Transverse colon (tissue), 4 donors: Measurements from ENCODE around the gene ARHGEF38. TPM values are rescaled to one million over a fixed set of nuclear protein-coding genes. Genes with fewer than 3 reads are reported as not detected.

ENCODE experiments used
- DNase-seq: peaks from one replicate; pipeline ENCODE4 v3.0.0-alpha.2; 2019
- H3K27ac ChIP-seq, 4 donors: fragments of 200-600 bp; sonication (generic); 2 replicates each; pipeline ENCODE4 v1.5.1; 2016 to 2018; ENCODE audit warnings: inconsistent platforms in 4 of 4
- H3K27me3 ChIP-seq: fragments of 200-600 bp; sonication (generic); 2 replicates; pipeline ENCODE4 v1.5.1; 2017; ENCODE audit warnings: inconsistent platforms
- H3K36me3 ChIP-seq, 4 donors: fragments of 200-600 bp; sonication (generic); 2 replicates each; pipeline ENCODE4 v1.5.1; 2017 to 2019; ENCODE audit warnings: inconsistent platforms in 4 of 4
- H3K4me1 ChIP-seq, 4 donors: fragments of 200-600 bp; sonication (generic); 2 replicates each; pipeline ENCODE4 v1.5.1; 2017 to 2020; ENCODE audit warnings: inconsistent platforms in 4 of 4
- H3K4me3 ChIP-seq, 4 donors: fragments of 200-600 bp; sonication (generic); 1 replicate in 1 of 4; 2 replicates in 3 of 4; pipeline versions ENCODE4 v1.5.1 to v1.6.1; 2017 to 2019; ENCODE audit warnings: inconsistent platforms in 4 of 4
- H3K9me3 ChIP-seq, 2 donors: fragments of 200-600 bp; sonication (generic); 2 replicates each; pipeline ENCODE4 v1.5.1; 2017 to 2019; ENCODE audit warnings: inconsistent platforms in 2 of 2
- EP300 ChIP-seq: sonication (generic); formaldehyde crosslinking; IDR thresholded peaks from one replicate; pipeline ENCODE4 v1.6.1; 2017; ENCODE audit warnings: antibody characterized with exemption, low read depth
- POLR2A ChIP-seq: fragments of 450-650 bp; IDR thresholded peaks from one replicate; pipeline ENCODE4 v1.6.1; 2016; ENCODE audit warnings: antibody characterized with exemption, mild to moderate bottlenecking, moderate library complexity
- POLR2AphosphoS5 ChIP-seq, 3 donors: sonication (generic); formaldehyde crosslinking; IDR thresholded peaks; one replicate each; pipeline ENCODE4 v1.6.1; 2016; ENCODE audit warnings: antibody characterized with exemption in 3 of 3
- WGBS, 2 donors: methylation state at CpG; one replicate each; pipeline ENCODE4 v1.1.5; 2018; ENCODE audit warnings: low coverage in 1 of 2; 5-methylcytosine and 5-hydroxymethylcytosine counted together
- in situ Hi-C, 4 donors: fragments of 200-750 bp; cut with MboI; loops; one replicate each; pipeline versions ENCODE4 v1.15.0 to v1.15.1; 2017; ENCODE audit warnings: low sequenced_read_pairs in 3 of 4, low pct_ligation_motif_present in 1 of 4, low pct_unique_long_range_greater_than_20kb in 1 of 4
- intact Hi-C: fragments of 100-400 bp; cut with DNase I; formaldehyde crosslinking; loops from one replicate; pipeline ENCODE4 v1.15.1; 2023; ENCODE audit warnings: low total_unique reads
- total RNA-seq, 4 donors: library from RNA; depleted of rRNA; stranded (reverse); fragments of >200 nt; gene quantifications; one replicate each; pipeline ENCODE4 v1.1.0, GENCODE V29; 2016
- TF ChIP-seq, protein P1 (sequence below), 5 experiments: fragments of 200-600 bp in 3 of 5; fragments of 450-650 bp in 2 of 5; sonication (generic) in 3 of 5; IDR thresholded peaks; 1 replicate in 2 of 5; 2 replicates in 3 of 5; pipeline ENCODE4 v1.5.1; 2016 to 2017; ENCODE audit warnings: antibody characterized with exemption in 5 of 5, inconsistent platforms in 3 of 5, mild to moderate bottlenecking in 2 of 5, moderate library complexity in 1 of 5

The ARHGEF38 gene
- total RNA-seq, 4 donors from 2014 or later: 2.6 to 18.1 (median 15.6) TPM

DNA sequence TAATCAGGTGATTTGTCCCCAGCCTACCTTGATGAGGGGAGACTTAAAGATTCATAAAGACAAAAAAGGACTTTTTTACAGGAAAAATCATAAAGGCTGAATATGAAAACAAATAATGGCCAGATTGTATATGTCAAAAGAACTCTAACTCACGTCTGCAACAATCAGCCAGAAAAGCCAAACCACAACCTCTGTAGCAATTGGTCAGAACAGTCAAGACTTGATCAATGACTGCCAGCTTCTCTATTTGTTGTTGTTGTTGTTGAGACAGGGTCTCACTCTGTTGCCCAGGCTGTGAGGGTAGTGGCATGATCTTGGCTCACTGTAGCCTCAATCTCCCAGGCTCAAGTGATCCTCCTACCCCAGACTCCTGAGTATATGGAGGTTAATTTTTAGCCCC, 42.7 kb upstream of the ARHGEF38 start:
- Histone ChIP-seq H3K36me3 (no peaks in the 10 kb centered on the region), H3K4me3 (no peak overlapping the region), H3K4me1 (no peaks in the 10 kb centered on the region), H3K27me3 (no peaks in the 10 kb centered on the region), H3K9me3 (no peaks in the 10 kb centered on the region), H3K27ac (no peak overlapping the region)
- no peak for DNase-seq
- TF ChIP-seq, protein P1, sequence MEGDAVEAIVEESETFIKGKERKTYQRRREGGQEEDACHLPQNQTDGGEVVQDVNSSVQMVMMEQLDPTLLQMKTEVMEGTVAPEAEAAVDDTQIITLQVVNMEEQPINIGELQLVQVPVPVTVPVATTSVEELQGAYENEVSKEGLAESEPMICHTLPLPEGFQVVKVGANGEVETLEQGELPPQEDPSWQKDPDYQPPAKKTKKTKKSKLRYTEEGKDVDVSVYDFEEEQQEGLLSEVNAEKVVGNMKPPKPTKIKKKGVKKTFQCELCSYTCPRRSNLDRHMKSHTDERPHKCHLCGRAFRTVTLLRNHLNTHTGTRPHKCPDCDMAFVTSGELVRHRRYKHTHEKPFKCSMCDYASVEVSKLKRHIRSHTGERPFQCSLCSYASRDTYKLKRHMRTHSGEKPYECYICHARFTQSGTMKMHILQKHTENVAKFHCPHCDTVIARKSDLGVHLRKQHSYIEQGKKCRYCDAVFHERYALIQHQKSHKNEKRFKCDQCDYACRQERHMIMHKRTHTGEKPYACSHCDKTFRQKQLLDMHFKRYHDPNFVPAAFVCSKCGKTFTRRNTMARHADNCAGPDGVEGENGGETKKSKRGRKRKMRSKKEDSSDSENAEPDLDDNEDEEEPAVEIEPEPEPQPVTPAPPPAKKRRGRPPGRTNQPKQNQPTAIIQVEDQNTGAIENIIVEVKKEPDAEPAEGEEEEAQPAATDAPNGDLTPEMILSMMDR (IDR thresholded peaks at IDR 0.05): no peak
- TF ChIP-seq POLR2A (no peak), POLR2AphosphoS5 (IDR thresholded peaks at IDR 0.05) (no peak), EP300 (no peak)
- WGBS, 2 donors: 44 to 56% methylated on average over 1 of the region's 1 CpG
- intact Hi-C loops (no loop called here), in situ Hi-C loops (loop anchor here in 1 of 4 donors (25.0 kb wide), 1 partner anchor 153 kb away; no protein-coding TSS in a partner anchor)

DNA sequence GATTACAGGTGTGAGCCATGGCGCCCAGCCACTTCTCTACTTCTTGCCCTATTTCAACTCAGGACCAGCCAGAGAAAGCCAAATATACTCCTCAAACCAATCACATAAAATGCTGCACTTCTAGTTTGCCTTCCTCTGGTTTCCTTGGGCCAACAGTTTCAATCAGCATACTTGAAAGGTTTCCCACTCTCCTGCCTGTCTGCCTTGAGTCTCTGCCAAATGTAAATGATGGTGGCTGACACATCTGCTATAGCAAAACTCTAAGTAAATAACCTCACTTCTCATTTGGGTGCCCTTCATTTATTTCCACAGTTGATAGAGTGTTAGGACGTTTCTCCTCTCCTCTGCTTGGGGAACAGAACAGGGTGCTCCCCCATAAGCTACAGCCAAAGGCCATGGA, 42.2 kb upstream of the ARHGEF38 start:
- H3K4me1 ChIP-seq: no peaks in the 10 kb centered on the region
- intact Hi-C loops (no loop called here), in situ Hi-C loops (loop anchor here in 1 of 4 donors (25.0 kb wide), 1 partner anchor 152 kb away; no protein-coding TSS in a partner anchor)
- WGBS, 2 donors: 50 to 61% methylated on average over 2 of the region's 2 CpGs
- no peaks in the 10 kb centered on the region for H3K27me3 ChIP-seq
- H3K36me3 ChIP-seq: no peaks in the 10 kb centered on the region
- no peak for DNase-seq
- no peak overlapping the region for H3K4me3 ChIP-seq
- H3K27ac ChIP-seq: no peak overlapping the region
- TF ChIP-seq POLR2AphosphoS5 (IDR thresholded peaks at IDR 0.05) (no peak), EP300 (no peak), POLR2A (no peak)
- TF ChIP-seq, protein P1 (IDR thresholded peaks at IDR 0.05): no peak
- H3K9me3 ChIP-seq: no peaks in the 10 kb centered on the region

DNA sequence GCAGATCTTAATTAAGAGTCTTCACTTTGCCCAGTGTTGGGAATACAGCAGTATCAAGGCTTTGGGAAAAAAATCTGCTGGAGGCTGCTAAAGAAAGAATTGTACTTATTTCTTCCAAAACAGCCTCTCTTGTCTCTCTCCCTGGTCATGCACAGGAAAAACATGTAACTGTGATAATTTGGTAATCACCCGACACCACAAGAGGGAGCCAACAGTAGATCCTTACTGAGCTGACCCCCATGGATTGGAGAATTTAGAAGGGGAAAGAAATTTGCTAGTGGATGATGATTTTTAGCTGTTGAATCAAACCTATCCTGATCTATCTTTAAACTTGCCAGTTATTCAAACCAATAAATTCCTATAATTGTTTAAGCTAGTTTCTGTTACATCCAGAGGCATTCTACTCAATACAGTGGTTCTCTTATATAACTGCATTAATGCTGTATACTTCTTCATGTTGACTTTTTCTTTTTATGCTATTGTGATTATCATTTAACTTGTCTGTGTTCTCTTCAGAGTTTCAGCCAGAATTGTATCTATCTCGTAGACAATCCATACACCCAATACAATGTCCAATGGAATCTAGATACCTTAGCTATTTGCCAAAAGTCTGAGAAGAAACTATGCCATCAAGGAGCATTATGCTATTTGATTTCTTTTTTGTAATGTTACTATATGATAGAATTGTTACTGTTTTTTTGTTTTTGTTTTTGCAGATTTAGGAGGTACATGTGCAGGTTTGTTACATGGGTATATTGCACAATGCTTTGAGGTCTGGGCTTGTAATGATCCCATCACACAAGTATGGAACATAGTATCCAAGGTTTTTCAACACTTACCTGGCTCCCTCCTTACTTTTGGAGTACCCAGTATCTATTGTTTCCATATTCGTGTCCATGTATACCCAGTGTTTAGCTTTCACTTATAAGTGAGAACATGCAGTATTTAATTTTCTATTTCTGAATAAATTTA, 31.3 kb upstream of the ARHGEF38 start:
- H3K9me3 ChIP-seq: no peaks in the 10 kb centered on the region
- H3K36me3 ChIP-seq: no peaks in the 10 kb centered on the region
- H3K4me3 ChIP-seq: no peak overlapping the region
- TF ChIP-seq, protein P1 (IDR thresholded peaks at IDR 0.05): peak; percentile 61 to 70 (median 65)
- TF ChIP-seq POLR2AphosphoS5 (IDR thresholded peaks at IDR 0.05): no peak
- no peak overlapping the region for H3K27ac ChIP-seq
- intact Hi-C loops (no loop called here), in situ Hi-C loops (loop anchor here in 2 of 4 donors (10.0 to 25.0 kb wide), 2 partner anchors 141 to 144 kb away; no protein-coding TSS in a partner anchor)
- no peaks in the 10 kb centered on the region for H3K4me1 ChIP-seq
- 17 to 18% methylated on average over 3 of the region's 3 CpGs for WGBS, 2 donors
- H3K27me3 ChIP-seq: no peaks in the 10 kb centered on the region
- DNase-seq: peak; percentile 45

DNA sequence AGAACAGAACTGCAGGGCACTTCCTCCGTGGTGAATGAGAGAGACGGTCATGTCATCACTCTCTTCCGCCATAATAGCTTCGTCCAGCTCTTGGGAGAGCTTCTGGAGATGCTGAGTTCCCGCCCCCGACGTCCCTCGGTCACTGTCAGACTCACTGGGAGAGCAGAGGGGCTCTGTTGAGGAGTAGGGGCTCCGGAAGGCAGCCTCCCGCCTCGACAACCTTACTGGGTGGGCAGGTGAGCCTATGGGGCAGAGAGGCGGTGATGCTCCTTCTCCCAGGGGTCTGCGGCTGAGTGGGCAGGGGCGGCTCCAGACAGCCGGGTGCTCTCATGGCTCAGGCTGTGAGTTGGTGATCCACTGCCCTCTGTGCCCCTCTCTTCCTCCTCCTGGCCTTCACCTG, 25.8 kb upstream of the ARHGEF38 start:
- H3K27ac ChIP-seq: no peak overlapping the region
- no peak overlapping the region for H3K4me3 ChIP-seq
- DNase-seq: no peak
- H3K4me1 ChIP-seq: no peaks in the 10 kb centered on the region
- H3K36me3 ChIP-seq: no peaks in the 10 kb centered on the region
- no peaks in the 10 kb centered on the region for H3K9me3 ChIP-seq
- WGBS, 2 donors: 95% methylated on average over 15 of the region's 15 CpGs; no CpG with 5 or more reads in 1 of the 2 donors
- TF ChIP-seq POLR2AphosphoS5 (IDR thresholded peaks at IDR 0.05): no peak
- no peak for TF ChIP-seq POLR2A
- no peak for TF ChIP-seq EP300
- TF ChIP-seq, protein P1 (IDR thresholded peaks at IDR 0.05): no peak
- in situ Hi-C loops: loop anchor here in 1 of 4 donors (10.0 kb wide), 1 partner anchor 138 kb away; no protein-coding TSS in a partner anchor
- no peaks in the 10 kb centered on the region for H3K27me3 ChIP-seq
- intact Hi-C loops: no loop called here
